ENCODE data around the gene ARHGAP10. TPM values are rescaled to one million over a fixed set of nuclear protein-coding genes. Genes with fewer than 3 reads are reported as not detected.

The ARHGAP10 gene
- total and polyA plus RNA-seq, 10 of the 15 experiments (the other 5 are each of a cell fraction or from before 2014, with no cell fraction given): 1.3 to 25.8 (median 17.2) TPM

- TF ChIP-seq ASH2L (IDR thresholded peaks at IDR 0.05; ENCODE audit: borderline replicate concordance, low read depth): no peak
- no peak for TF ChIP-seq RAD51 (IDR thresholded peaks at IDR 0.05)
- no peak for TF ChIP-seq SREBF1 (IDR thresholded peaks at IDR 0.05; ENCODE audit: low read length)
- no peak for TF ChIP-seq IRF5 (IDR thresholded peaks at IDR 0.05; ENCODE audit: borderline replicate concordance)
- no peak for TF ChIP-seq HDAC2 (IDR thresholded peaks at IDR 0.05)
- TF ChIP-seq JUNB (IDR thresholded peaks at IDR 0.05): peak; percentile 19; the same call in 1 of the 2 replicates
- TF ChIP-seq CHD4 (IDR thresholded peaks at IDR 0.05): no peak
- TF ChIP-seq, protein P1, sequence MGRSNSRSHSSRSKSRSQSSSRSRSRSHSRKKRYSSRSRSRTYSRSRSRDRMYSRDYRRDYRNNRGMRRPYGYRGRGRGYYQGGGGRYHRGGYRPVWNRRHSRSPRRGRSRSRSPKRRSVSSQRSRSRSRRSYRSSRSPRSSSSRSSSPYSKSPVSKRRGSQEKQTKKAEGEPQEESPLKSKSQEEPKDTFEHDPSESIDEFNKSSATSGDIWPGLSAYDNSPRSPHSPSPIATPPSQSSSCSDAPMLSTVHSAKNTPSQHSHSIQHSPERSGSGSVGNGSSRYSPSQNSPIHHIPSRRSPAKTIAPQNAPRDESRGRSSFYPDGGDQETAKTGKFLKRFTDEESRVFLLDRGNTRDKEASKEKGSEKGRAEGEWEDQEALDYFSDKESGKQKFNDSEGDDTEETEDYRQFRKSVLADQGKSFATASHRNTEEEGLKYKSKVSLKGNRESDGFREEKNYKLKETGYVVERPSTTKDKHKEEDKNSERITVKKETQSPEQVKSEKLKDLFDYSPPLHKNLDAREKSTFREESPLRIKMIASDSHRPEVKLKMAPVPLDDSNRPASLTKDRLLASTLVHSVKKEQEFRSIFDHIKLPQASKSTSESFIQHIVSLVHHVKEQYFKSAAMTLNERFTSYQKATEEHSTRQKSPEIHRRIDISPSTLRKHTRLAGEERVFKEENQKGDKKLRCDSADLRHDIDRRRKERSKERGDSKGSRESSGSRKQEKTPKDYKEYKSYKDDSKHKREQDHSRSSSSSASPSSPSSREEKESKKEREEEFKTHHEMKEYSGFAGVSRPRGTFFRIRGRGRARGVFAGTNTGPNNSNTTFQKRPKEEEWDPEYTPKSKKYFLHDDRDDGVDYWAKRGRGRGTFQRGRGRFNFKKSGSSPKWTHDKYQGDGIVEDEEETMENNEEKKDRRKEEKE (IDR thresholded peaks at IDR 0.05): no peak
- TF ChIP-seq WRNIP1 (IDR thresholded peaks at IDR 0.05; ENCODE audit: borderline replicate concordance, low read depth, low read length): no peak
- TF ChIP-seq POLR2A (IDR thresholded peaks at IDR 0.05; ENCODE audit: low read depth, low read length): peak; percentile 70
- no peak for TF ChIP-seq SUPT20H (IDR thresholded peaks at IDR 0.05; ENCODE audit: borderline replicate concordance, control insufficient read depth, low read depth, low read length)
- TF ChIP-seq, protein P2, sequence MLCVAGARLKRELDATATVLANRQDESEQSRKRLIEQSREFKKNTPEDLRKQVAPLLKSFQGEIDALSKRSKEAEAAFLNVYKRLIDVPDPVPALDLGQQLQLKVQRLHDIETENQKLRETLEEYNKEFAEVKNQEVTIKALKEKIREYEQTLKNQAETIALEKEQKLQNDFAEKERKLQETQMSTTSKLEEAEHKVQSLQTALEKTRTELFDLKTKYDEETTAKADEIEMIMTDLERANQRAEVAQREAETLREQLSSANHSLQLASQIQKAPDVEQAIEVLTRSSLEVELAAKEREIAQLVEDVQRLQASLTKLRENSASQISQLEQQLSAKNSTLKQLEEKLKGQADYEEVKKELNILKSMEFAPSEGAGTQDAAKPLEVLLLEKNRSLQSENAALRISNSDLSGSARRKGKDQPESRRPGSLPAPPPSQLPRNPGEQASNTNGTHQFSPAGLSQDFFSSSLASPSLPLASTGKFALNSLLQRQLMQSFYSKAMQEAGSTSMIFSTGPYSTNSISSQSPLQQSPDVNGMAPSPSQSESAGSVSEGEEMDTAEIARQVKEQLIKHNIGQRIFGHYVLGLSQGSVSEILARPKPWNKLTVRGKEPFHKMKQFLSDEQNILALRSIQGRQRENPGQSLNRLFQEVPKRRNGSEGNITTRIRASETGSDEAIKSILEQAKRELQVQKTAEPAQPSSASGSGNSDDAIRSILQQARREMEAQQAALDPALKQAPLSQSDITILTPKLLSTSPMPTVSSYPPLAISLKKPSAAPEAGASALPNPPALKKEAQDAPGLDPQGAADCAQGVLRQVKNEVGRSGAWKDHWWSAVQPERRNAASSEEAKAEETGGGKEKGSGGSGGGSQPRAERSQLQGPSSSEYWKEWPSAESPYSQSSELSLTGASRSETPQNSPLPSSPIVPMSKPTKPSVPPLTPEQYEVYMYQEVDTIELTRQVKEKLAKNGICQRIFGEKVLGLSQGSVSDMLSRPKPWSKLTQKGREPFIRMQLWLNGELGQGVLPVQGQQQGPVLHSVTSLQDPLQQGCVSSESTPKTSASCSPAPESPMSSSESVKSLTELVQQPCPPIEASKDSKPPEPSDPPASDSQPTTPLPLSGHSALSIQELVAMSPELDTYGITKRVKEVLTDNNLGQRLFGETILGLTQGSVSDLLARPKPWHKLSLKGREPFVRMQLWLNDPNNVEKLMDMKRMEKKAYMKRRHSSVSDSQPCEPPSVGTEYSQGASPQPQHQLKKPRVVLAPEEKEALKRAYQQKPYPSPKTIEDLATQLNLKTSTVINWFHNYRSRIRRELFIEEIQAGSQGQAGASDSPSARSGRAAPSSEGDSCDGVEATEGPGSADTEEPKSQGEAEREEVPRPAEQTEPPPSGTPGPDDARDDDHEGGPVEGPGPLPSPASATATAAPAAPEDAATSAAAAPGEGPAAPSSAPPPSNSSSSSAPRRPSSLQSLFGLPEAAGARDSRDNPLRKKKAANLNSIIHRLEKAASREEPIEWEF (IDR thresholded peaks at IDR 0.05; ENCODE audit: insufficient replicate concordance, low read depth, low read length): peak; percentile 94
- TF ChIP-seq KLF5 (IDR thresholded peaks at IDR 0.05; ENCODE audit: partially characterized antibody): no peak
- TF ChIP-seq MTA3 (IDR thresholded peaks at IDR 0.05; ENCODE audit: borderline replicate concordance, low read length): peak; percentile 63; the same call in 1 of the 2 replicates
- TF ChIP-seq NR2C1 (IDR thresholded peaks at IDR 0.05): no peak
- TF ChIP-seq, protein P3, sequence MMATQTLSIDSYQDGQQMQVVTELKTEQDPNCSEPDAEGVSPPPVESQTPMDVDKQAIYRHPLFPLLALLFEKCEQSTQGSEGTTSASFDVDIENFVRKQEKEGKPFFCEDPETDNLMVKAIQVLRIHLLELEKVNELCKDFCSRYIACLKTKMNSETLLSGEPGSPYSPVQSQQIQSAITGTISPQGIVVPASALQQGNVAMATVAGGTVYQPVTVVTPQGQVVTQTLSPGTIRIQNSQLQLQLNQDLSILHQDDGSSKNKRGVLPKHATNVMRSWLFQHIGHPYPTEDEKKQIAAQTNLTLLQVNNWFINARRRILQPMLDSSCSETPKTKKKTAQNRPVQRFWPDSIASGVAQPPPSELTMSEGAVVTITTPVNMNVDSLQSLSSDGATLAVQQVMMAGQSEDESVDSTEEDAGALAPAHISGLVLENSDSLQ (IDR thresholded peaks at IDR 0.05): 0 out of 2 replicates have a peak, but pooled peaks have one; percentile 4
- TF ChIP-seq ZNF217 (IDR thresholded peaks at IDR 0.05): no peak
- TF ChIP-seq ZBED1 (IDR thresholded peaks at IDR 0.05; ENCODE audit: borderline replicate concordance): no peak; the same call in 1 of the 2 replicates
- no peak for TF ChIP-seq KDM1A (IDR thresholded peaks at IDR 0.05; ENCODE audit: borderline replicate concordance)
- no peak for TF ChIP-seq TAF1 (IDR thresholded peaks at IDR 0.05; ENCODE audit: borderline replicate concordance, low read depth, low read length)
- no peak for TF ChIP-seq SRF (IDR thresholded peaks at IDR 0.05; ENCODE audit: low read depth in 2 of 2, low read length in 2 of 2)
- TF ChIP-seq YY1 (IDR thresholded peaks at IDR 0.05; ENCODE audit: low read depth, low read length): no peak
- no peak for TF ChIP-seq NRF1 (conservative IDR thresholded peaks at IDR 0.05; ENCODE audit: low read depth, low read length)
These were observed 47.1 kb downstream of the ARHGAP10 start (continued) for GRCh38 chr4:147778942-147779341.

All from GM12878 (cell line).